HG03066 (cell line): ENCODE results near the gene SSH3.
"Not testable (repeated sequence)": the region's sequence is repeated elsewhere in the genome, so short reads cannot be mapped to it uniquely, and the experiment has no call there.

ENCODE experiments used
- ATAC-seq: cut with Tn5 transposase; IDR thresholded peaks from one replicate; pipeline ENCODE4 v1.9.1; 2021; ENCODE audit warnings: low read depth; ENCODE audit not compliant: unreplicated experiment

The SSH3 gene

GRCh38 chr11:67308031-67308866 lies 4.9 kb downstream of the SSH3 start:
- no peak for ATAC-seq

GRCh38 chr11:67309166-67309565 lies 5.8 kb downstream of the SSH3 start:
- ATAC-seq = no peak

DNA sequence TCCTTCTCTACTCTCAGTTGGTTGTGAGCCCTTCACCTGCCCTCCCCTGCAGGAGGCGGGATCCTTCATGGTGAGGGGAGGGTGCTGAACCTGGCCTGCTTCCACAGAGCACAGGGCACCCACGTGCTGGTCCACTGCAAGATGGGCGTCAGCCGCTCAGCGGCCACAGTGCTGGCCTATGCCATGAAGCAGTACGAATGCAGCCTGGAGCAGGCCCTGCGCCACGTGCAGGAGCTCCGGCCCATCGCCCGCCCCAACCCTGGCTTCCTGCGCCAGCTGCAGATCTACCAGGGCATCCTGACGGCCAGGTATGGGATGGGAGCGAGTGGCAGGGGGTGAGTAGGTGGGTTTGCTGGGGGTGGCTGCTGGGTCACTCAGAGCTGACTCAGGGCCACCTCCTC lies 6.3 kb downstream of the SSH3 start:
- ATAC-seq = no peak

GRCh38 chr11:67310246-67311050 lies 7.1 kb downstream of the SSH3 start:
- ATAC-seq = no peak

DNA sequence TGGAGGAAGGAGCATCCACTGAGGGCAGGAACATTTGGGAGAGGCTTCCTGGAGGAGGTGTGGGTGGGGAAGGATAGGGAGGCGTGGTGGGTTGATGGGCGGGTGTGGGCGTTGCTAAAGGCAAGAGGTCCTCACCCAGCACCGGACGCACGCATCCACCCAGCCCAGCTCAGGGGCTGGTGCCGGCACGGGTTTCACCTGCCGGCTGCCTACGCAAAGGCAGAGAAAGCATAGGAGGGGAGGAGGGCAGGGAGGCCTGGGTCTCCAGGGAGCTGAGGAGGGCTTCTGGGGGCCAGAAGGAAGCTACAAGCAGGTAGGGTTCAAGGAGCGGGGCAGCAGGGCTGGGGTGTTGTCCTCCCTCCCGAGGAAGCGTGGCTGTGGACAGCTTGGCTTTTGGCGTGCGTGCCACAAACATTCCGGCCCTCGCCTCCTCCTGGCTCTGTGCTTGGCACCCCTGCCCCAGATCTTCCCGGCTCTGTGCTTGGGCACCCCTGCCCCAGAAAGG lies 7.8 kb downstream of the SSH3 start:
- ATAC-seq = no peak

- no peak for ATAC-seq
Observed at GRCh38 chr11:67311556-67312082, 8.3 kb downstream of the SSH3 start.

GRCh38 chr11:67312187-67313021 lies 9.1 kb downstream of the SSH3 start:
- ATAC-seq = no peak

- no peak for ATAC-seq
Observed at GRCh38 chr11:67313125-67313890, 10.0 kb downstream of the SSH3 start.

DNA sequence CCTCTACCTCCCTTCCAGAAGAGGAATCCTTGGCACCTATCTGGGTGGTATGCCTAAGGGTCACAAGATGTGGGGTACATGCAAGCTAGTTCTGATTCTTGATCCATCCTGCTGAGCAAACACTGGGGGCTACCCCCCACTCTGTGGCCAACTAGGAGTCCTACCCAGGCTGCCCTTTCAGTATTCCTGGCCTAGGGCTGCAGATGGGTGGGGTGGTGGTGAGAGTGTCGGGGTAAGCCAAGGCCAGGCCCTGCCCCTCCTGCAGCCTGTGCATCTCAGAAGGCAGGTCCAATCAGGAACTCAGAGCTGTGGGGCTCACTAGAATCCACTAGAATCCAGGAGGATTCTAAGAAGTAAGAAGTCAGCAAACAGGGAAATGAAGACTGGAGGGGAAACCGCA lies 10.9 kb downstream of the SSH3 start:
- ATAC-seq = no peak

- no peak for ATAC-seq
Observed at GRCh38 chr11:67315325-67315909, 12.1 kb downstream of the SSH3 start.

- no peak for ATAC-seq
Observed at GRCh38 chr11:67316882-67317204, 13.5 kb downstream of the SSH3 start.

- ATAC-seq = peak; percentile 83
Observed at GRCh38 chr11:67317205-67317887, 14.0 kb downstream of the SSH3 start.

- ATAC-seq = no peak
Observed at GRCh38 chr11:67317888-67318555, 14.7 kb downstream of the SSH3 start.

DNA sequence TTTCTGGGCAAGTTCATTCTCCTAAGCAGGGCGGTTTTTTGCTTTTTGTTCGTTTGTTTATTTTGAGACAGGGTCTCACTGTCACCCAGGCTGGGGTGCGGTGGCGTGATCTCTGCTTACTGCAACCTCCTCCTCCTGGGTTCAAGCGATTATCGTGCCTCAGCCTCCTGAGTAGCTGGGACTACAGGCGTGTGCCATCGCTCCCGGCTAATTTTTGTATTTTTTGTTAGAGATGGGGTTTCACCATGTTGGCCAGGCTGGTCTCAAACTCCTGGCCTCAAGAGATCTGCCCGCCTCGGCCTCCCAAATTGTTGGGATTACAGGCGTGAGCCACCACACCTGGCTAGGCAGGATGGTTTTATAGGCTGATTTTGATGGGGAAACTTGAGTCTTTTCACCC lies 15.5 kb downstream of the SSH3 start:
- ATAC-seq = not testable (repeated sequence)

DNA sequence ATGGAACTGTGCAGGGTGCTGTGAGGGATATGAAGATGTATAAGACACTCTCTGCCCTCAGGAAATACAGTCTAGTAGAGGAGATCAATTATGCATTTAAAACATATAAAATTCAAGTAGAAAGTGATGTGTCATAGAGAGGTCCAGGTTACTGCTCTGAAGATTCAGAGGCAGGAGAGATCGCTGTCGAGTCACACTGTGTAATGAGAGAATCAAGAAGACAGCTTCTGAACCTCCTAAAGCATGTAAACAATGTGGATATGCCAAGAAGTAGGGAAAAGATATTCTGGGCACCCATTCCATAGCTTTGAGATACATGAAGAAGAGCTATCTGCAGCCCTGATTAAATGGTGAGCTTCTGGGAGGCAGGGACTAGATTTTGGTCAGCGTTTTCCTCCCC lies 16.7 kb downstream of the SSH3 start:
- ATAC-seq = no peak

- no peak for ATAC-seq
Observed at GRCh38 chr11:67320691-67321090, 17.4 kb downstream of the SSH3 start.

- no peak for ATAC-seq
Observed at GRCh38 chr11:67321313-67321871, 18.1 kb downstream of the SSH3 start.

DNA sequence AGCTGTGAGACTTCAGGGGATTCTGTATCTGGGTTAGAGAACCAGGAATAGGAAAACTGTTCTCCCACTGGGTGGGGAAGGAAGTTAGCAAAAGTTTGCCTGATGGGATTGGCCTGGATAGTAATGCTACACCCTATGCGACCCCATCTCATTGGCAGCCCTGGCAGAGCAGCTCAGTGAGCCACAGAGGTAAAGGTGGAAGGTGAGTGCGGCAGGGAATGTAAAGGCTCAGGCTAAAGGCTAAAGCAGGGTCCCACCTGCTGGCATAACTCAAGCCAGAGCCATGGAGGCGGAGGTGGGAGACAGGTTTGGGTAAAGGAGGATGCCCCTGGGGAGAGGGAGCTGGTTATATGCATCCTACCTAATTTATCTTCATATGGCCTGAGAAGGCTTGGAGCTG lies 18.7 kb downstream of the SSH3 start:
- ATAC-seq = no peak
